ENCODE results near the gene WDR74.
A peak's percentile ranks its signal among the peaks of the same experiment; 100 is the strongest.

WDR74 gene

GRCh38 chr11:62842171-62842741 is 2.9 kb upstream of the WDR74 start:
- TF ChIP-seq CTCF (IDR thresholded peaks at IDR 0.05; ENCODE audit: low read depth, low read length), result no peak
- H3K4me3 ChIP-seq (ENCODE audit: low read depth, low read length), result peak overlapping the region; percentile 37

- TF ChIP-seq CTCF (IDR thresholded peaks at IDR 0.05; ENCODE audit: low read depth, low read length), result no peak
- peak overlapping the region; percentile 37 for H3K4me3 ChIP-seq (ENCODE audit: low read depth, low read length)
Observed at GRCh38 chr11:62841361-62842170, 2.2 kb upstream of the WDR74 start.

- H3K4me3 ChIP-seq (ENCODE audit: low read depth, low read length), result peak overlapping the region; percentile 93
Observed at GRCh38 chr11:62840721-62841360, 1.5 kb upstream of the WDR74 start.

GRCh38 chr11:62835336-62835735 is 4.1 kb downstream of the WDR74 start:
- no peak for TF ChIP-seq CTCF (IDR thresholded peaks at IDR 0.05; ENCODE audit: low read depth, low read length)
- no peak overlapping the region for H3K4me3 ChIP-seq (ENCODE audit: low read depth, low read length)

GRCh38 chr11:62832336-62833234 is 6.8 kb downstream of the WDR74 start, which contains the start of gene TEX54:
TSS of gene TEX54 (minus strand) at chr11:62832841.
- peak within 1 kb of the TSS; percentile 82 for H3K4me3 ChIP-seq (ENCODE audit: low read depth, low read length)
- no peak for TF ChIP-seq CTCF (IDR thresholded peaks at IDR 0.05; ENCODE audit: low read depth, low read length)

GRCh38 chr11:62831520-62832335 is 7.7 kb downstream of the WDR74 start, which contains the start of gene STX5:
TSS of gene STX5 (minus strand) at chr11:62832051. CDS start at chr11:62831243, 808 bp downstream.
- no peak for TF ChIP-seq CTCF (IDR thresholded peaks at IDR 0.05; ENCODE audit: low read depth, low read length)
- H3K4me3 ChIP-seq (ENCODE audit: low read depth, low read length), result peak within 1 kb of the TSS; percentile 82

Measured in WI38 (cell line).